Activated CD4-positive, CD25-positive, alpha-beta regulatory T cell treated with anti-CD3 and anti-CD28 coated beads, Interleukin-2, amount 50 U/mL, for 24 hours (primary cell): ENCODE data around the gene PDE11A.
"Not testable (repeated sequence)": the region's sequence is repeated elsewhere in the genome, so short reads cannot be mapped to it uniquely, and the experiment has no call there.

Experiments used
- ATAC-seq, 2 donors: fragments of 150-1000 bp; cut with Tn5 transposase; one replicate each; pipeline ENCODE4 v1.10.0; 2021; ENCODE audit warnings: mild to moderate bottlenecking in 1 of 2, moderate library complexity in 1 of 2

The PDE11A gene

GRCh38 chr2:178072383-178073301 lies at the start of gene PDE11A:
TSS of gene PDE11A (minus strand) at chr2:178072777. CDS start at chr2:178072437, 340 bp downstream.
- peak; percentile 55 to 72 for ATAC-seq

DNA sequence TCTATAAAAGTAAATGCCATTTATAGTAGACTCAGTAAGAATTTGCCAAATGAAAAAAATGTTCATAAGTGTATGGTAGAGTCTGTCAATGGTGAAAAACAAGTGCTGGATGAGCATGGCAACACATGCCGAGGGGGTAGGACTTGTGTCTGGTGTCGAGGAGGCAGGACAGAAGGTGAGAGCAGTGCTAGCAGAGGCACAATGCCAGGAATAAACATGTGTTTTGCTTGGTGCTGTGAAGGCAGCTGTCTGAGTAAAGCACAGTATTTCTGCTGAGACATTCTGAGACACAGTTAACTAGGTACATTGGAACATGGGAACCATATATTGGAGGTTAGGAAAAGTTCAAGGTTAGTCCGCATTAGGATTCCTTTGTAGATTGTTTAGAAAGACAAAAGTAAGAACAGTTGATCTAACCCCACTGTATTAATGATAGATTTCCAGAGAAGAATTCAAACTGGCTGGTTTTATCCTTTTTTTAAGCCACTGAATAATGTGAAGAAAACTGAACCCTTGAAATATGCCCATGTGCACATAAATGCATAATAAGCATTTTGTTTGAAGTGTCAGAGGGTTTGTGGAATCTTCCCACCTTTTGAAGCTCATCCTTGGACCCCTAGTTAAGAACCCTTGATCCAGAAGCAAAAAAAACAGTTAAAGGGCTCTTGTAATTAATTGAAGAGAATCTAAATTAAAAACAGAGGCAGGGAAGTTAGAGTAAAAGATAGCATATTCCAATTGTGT lies 46.8 kb upstream of the PDE11A start:
- ATAC-seq, result no peak

- no peak for ATAC-seq
These were observed 45.1 kb upstream of the PDE11A start for GRCh38 chr2:178117725-178118124.

DNA sequence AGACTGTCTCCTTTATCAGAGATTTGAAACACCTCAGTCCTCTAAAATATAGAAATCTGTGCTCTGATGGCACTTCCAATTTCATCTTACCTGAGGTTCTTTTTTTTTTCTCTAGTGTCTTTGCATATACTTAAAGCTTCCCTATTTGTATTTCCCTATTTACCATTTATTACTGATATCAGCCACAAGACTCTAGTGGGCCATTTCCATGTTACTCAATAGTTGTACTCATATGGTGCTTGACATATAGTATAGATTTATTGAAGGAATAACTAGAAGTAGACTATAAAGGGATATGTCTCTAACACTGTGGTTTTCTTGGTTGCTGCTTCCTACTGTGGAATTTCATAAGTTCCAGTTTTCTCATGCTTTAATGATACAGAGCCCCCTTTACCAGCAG lies 42.7 kb upstream of the PDE11A start:
- ATAC-seq, result no peak

DNA sequence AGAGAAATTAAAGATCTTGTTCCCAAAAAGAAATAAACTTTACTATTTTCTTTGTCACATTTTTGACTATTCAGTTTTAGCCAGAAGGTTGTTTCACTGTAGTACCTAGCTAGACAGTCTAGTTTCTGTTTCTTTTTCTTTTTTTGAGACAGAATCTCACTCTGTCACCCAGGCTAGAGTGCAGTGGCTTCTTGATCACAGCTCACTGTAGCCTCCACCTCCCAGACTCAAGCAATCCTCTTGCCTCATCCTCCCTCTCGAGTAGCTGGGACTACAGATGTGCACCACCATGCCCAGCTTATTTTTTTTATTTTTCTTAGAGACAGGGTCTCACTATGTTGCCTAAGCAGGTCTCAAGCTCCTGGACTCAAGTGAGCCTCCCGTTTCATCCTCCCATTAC lies 41.9 kb upstream of the PDE11A start:
- ATAC-seq, result peak in 1 of 2 donors; percentile 27

- ATAC-seq, result peak; percentile 95
These were observed 39.9 kb upstream of the PDE11A start, which contains the start of gene RBM45 for GRCh38 chr2:178112202-178113152. TSS of gene RBM45 (plus strand) at chr2:178112437. CDS start at chr2:178112547, 110 bp downstream.

DNA sequence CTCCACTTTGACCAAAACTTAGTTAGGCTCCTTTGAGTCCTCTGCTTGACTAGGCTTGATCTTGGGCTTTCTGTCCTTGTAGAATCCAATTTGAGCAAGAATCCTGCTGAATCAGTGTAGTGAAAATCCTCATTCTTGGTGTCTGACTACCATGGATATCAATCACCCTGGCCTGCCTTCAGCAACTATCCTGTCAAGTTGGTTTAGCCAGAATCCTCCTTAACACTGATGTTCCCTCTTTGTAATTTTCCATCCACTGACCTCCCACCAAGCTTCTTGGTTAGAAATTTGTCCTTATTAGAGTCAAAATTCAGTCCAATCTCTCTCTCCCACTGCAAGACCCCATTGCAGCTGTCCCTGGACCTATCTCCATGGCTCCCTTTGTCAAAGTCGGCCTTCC lies 39.2 kb upstream of the PDE11A start:
- no peak for ATAC-seq

DNA sequence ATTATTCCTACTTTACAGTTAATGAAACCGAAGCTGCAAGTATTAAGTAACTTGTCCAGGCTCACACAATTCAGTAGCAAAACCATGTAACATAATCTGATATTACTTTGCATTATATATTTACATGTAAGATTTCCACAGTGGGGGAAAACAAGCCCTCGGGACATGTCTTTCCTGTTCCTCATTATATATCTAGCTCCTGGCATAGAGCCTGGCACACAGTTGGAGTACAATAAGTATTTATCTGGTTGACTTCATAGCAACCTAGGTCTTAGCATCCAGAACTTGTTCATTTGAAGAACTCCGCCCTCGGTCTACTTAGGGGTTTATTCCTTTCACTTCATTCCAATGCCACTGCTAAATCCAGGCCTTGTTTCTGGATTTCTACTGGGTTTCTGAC lies 38.1 kb upstream of the PDE11A start:
- ATAC-seq, result no peak

DNA sequence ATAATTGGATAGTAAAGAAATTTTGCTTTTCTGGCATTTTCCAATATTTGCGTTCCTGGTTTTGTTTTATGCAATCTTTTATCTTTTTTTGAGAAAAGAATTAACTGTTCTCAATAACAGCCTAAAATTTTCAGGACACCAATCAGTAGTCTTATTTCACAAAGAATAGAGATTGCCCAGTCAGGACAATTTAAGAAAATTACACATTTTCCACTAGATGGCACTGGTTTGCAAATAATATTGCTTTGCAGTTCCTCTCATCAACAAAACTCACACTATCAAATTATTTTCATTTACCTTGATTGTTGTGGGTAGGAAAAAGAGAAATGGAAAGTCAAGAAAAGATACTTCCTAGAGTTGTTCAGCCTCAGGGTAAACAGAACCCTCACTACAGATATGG lies 37.2 kb upstream of the PDE11A start:
- no peak for ATAC-seq

GRCh38 chr2:178108176-178108575 lies 35.6 kb upstream of the PDE11A start:
- no peak for ATAC-seq

GRCh38 chr2:178106053-178106452 lies 33.5 kb upstream of the PDE11A start:
- no peak for ATAC-seq

GRCh38 chr2:178105566-178105965 lies 33.0 kb upstream of the PDE11A start:
- ATAC-seq, result no peak

DNA sequence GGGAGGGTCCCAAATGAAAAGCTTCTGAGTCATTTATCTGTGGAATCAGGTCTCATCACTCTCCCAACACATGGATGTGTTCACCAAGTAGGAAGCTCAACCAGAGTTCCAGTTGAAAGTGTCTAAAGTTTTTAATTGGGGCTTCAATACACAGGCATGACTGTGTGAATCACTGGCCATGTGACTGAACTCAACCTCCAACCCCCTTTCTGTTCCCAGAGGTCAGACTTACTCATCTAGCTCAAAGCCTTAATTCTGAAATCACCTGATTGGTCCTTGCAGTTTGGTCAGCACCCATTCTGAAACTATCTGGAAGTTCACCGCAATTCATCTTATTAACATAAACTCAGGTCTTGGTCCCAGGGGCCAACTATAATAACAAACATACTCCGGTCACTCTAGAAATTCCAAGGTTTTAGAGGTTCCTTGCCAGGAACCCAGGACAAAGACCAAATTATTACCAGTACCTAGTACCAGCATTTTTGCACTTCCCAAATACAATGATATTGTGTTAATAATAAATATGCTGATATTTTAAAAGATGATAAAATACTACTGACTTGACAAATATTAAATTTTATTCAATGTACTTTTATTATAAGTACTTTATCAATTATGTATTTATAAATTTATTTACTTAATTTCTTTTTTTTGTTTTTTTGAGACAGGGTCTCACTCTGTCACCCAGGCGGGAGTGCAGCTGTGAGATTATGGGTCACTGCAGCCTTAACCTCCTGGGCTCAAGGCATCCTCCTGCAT lies 28.9 kb upstream of the PDE11A start:
- ATAC-seq, result no peak

DNA sequence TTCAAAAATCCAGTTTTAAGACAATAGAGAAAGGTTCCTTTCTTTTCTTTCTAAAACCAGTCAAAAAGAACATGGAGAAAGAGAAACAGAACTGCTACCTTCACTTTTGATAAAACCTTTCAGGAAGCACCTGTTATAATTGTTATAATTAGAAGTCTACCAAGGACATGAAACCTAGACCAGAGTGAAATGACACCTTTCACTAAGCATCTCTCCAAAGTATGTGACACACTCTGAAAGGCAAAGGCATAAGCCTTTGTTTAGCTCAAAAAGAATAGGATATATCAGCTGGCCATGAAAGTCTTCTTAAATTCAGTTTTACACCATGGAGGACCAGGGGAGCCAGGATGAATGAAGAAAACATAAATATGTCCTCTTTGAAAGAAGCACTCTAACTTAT lies 20.9 kb upstream of the PDE11A start:
- ATAC-seq, result no peak

GRCh38 chr2:178088774-178089270 lies 16.2 kb upstream of the PDE11A start:
- no peak for ATAC-seq

DNA sequence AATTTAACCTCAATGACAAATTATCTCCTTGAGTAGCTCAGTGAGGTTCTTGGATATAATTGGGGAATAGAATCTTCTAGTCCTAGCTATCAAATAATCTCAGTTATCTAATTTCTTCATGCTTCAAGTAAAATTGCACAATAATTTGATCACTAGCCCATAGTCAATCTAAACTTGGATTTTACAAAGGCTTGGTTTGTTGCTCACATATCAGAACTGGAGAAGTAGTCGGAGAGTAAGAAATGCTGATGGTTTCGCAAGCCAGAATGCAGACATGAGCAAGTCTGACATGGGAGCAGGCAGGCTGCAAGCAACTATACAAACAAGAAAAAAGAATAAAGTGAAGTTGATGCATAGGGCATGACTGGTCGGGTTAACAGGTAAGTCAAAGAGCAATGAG lies 11.7 kb upstream of the PDE11A start:
- no peak for ATAC-seq

DNA sequence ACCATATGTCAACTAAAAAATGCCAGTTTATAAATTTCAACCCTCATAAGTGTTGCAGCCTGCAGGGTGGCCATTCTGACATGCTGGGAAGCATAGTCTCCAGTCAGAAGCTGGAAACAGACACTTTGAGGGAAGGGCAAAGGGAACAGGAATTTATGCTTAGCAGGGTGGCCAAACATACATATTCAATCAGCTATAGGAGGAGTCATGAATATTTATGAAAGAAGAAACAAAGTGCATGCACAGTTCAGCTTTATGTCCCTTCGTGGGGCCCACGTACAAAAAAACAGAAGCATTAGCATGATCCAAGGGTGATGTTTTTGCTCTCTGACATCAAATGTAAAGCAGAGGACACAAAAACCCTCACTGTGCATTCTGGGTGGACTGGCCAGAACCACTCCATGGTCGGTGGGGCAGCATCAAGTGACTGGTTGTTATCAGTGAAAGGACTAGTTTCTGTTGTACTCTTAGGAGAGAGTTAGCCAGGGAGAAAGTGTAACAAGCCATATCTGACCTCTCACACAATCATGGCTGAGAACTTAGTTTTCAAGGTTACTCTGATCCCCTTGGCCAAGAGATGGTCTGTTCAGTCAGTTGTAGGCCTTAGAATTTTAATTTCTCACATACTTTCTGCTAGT lies 9.9 kb upstream of the PDE11A start:
- no peak for ATAC-seq

DNA sequence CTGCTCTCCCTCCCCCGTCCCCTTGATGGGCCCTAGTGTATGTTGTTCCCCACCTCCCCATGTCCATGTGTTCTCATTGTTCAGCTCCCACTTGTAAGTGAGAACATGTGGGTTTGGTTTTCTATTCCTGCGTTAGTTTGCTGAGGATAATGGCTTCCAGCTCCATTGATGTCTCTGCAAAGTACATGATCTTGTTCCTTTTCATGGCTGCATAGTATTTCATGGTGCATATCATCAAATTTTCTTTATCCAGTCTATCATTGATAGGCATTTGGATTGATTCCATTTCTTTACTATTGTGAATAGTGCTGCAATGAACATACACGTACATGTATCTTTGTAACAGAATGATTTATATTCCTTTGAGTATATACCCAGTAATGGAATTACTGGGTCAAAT lies 6.7 kb upstream of the PDE11A start:
- ATAC-seq, result not testable (repeated sequence)

DNA sequence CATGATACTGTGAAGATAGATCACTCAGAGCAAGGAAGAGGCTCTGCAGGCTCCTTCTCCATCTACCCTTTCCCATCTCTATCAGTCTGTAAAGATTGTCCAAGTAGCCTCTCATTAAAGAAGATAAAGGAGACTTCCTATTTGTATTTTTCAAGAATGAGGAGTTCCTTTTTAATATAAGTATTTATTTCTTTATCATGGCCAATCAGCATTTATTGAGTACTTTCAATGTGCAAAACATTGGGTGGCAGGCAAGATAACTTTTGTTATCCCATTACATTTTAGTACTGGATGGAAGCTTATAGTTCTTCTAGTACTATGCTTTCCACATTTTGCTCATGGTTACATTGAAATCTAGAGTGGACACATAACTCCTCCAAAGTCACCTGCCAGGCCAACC lies 3.6 kb upstream of the PDE11A start:
- no peak for ATAC-seq

- no peak for ATAC-seq
These were observed 2.4 kb upstream of the PDE11A start for GRCh38 chr2:178075006-178075326.
